IPS DF 4.7 (cell line): Measurements from ENCODE around the gene LGALS3.

Experiments
- DNase-seq: peaks from one replicate; pipeline ENCODE4 v3.0.0-alpha.2; 2013; ENCODE audit warnings: low spot score; ENCODE audit errors: extremely low read depth

LGALS3 gene

DNA sequence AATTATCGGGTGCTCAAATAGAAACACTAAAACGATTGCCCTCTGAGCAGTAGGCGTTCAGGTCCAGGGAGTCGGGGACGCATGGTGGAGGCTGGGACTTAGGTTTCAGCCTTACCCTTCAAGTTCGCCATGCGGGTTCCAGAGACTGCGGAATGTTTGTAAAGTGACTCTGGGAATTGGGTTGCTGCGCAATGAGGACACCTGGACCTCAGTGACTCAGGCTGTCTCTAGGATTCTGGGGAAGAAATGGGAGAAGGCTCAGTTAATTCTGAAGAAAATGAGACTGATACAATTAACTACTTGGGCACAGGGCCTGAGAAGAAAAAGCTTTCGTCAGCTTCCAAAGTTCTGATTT is 1.1 kb downstream of the LGALS3 start:
- DNase-seq = no peak

DNA sequence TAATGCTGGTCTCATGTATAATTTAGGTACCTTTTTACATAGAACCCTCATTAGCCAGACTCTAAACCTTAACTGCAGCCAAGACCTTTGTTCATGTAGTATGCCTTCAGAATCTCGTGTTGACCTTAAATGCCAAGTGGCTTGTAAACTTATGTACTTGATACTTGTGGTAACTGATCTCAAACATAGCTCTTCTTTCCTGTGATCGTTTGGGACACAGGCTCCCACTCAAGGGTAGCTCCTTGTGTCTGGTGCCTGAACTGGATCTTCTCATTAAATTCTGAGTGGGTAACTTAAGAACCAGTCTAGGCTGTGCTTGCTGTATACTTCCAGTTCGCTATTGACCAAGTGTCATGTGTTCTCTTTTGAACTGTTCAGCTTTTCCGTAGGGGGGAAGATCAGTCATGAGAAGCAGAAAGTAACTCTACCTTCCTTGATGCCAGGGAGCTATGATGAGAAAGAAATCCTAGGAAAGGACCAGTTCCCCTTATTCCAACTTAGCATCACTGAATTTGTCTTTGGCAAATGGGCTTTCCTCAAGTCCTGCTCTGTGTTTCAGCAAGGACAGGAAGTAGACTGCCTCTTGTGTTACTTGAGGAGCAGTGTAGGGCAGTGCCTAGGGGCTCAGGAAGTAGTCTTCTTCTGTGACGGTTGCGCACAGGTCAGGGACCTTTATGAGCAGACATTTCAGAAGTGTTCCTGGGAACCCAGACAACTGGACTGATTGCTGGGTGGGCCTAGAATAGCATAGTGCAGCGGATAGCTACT is 2.5 kb downstream of the LGALS3 start:
- no peak for DNase-seq

DNA sequence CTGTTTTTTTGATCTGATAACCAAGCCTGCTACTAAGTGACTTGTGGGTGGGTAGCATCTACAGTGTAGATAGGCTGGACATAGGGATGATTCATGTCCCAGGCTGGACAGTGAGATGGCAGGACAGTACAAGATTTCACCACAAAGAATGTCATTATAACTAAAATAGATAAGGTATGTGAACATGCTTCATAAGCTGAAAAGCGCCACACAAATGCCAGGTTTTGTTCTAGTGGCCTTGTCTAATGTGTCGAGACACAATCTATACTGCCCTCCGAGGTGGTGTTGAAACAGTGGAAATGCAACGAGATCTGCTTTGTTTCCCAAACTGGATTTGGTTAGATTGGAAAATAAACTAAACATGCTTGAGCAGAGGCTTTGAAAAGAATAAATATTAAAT is 4.4 kb downstream of the LGALS3 start:
- no peak for DNase-seq

DNA sequence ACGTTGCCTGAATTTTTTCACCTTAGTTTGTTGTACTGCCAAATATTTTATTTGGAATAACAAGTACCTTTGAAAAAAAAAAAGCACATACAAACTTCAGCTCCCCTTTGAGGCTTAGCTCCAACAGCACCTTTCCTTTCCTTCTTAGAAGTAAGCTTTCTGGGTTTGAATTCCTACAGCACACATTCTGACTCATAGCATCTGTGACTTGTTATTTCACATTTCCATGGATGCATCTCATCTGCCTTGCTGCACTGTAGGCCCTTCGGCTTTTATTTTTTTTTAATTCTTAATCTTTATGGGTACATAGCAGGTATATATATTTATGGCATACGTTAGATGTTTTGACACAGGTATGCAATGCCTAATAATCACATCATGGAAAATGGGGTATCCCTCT is 7.2 kb downstream of the LGALS3 start:
- no peak for DNase-seq

DNA sequence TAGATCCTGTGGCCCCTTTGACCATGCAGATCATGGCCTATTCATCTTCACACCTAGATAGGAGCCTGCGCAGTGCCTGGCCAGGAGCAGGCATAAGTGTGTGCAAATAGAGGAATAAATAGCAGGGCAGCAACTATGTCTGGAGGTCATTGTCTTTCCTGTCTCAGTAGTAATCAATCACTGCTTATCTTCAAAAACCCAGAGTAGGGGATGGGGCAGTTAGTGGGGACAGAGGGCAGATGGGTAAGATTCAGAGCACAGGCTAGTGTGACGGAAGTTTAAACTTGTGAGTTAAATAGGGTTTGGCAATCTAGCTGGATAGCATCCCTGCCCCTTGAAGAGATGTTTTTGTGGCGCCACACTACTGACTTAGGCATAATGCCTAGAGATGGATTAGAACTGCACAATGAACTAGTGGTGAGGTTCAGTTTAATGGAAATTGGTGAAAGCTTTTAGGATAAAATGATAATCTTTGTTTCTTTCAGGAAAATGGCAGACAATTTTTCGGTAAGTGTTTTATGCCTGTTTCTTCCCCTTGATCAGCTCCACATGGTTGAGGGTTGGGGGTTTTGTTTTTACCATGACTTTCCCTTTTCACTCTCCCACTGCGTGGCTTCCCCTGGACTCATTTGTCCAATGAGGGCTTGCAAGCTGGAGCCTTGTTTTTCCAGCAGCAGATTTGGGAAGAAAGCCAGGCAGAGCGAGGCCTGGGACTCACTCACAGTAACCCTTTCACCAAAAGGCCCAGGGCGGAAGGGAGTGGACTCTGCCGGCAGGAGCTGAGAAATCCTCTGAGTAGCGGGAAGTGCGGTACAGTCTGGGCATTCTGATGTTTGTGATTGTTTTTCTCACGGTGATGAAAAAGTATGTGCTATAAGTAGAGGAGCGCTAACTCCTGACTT is 8.1 kb downstream of the LGALS3 start:
- DNase-seq = no peak

DNA sequence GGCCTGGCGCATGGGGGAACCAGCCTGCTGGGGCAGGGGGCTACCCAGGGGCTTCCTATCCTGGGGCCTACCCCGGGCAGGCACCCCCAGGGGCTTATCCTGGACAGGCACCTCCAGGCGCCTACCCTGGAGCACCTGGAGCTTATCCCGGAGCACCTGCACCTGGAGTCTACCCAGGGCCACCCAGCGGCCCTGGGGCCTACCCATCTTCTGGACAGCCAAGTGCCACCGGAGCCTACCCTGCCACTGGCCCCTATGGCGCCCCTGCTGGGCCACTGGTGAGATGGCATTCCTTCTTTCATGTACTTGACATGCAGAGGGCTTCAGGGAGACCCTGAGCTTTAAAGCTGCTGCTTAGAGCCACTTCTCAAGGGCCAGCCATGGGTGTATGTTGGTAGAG is 9.0 kb downstream of the LGALS3 start:
- DNase-seq = no peak

DNA sequence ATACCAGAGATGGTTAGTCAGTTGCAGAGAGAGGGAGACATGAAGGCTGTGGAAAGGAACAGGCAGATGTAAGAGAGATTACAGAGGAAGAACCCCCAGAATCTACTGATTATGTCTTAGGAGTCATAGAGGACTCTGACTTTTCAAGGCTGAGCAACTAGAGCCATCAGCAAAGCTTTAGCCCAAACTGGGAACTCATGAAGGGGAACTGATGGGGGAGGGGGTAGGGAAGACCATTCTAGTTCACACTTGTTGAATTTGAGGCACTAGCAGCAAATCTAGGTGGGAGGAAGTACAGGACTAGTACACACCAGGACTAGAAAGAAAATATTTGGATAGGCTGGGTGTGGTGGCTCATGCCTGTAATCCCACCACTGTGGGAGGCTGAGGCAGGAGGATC is 10.1 kb downstream of the LGALS3 start:
- no peak for DNase-seq

DNA sequence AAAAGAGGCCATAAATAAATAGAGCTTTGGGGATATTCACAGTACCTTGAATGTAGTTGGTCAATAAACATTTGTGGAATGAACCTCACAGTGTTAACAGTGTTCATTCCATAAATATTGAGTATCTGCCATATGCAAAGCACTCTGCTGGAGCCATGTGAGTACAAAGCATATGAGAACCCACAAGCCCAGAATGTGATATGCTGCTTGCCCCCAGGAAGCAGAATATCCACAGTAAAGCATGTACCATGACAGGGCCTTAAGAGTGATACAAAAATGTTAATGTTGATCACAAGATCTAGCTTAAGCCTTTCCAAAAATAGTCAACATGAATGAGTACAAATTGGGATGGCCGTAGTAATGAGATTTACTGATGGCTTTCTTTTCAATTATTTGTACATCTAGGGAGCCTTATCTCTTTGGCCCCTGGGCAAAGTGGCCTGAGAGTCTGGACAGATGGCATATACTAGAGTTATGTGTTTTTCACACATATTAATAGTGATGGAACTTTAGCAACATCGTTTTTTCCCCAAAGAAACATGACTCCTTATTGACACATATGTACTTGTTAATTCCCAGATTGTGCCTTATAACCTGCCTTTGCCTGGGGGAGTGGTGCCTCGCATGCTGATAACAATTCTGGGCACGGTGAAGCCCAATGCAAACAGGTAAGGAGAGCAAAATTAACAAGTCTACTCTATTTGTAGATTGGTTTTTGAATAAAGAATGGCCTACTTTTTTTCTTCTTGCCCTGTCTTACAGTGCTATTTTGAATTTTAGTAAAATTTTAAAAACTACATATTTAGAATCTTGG is 10.9 kb downstream of the LGALS3 start:
- no peak for DNase-seq

DNA sequence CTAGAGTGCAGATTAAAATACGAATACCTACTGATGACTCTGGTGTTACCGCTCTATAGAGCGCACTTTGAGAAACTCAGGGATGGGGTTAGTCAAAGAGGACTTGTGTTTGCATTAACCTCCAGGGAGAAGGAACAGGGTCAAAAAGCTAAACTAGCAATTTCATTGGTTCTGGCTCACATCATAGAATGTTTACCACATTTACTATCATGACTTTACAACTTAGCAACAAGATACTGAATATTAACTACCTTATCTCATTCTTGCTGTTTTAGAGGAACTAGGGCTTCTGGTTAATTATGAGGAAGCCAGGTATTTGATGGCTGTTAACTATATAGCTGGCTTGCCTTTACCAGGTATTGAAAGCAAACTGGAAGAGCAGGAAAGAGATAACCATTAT is 12.8 kb downstream of the LGALS3 start:
- no peak for DNase-seq

DNA sequence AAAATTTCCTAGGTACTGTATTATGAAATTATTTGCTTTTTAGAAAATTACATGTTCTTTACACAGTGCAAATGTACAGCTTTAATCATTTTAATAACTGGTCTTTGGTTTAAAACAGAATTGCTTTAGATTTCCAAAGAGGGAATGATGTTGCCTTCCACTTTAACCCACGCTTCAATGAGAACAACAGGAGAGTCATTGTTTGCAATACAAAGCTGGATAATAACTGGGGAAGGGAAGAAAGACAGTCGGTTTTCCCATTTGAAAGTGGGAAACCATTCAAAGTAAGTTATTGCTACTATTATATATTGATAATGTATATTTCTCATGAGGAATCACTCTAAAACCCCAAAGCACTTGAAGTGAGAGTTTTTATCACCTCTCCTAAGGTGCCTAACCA is 13.4 kb downstream of the LGALS3 start:
- DNase-seq = no peak

DNA sequence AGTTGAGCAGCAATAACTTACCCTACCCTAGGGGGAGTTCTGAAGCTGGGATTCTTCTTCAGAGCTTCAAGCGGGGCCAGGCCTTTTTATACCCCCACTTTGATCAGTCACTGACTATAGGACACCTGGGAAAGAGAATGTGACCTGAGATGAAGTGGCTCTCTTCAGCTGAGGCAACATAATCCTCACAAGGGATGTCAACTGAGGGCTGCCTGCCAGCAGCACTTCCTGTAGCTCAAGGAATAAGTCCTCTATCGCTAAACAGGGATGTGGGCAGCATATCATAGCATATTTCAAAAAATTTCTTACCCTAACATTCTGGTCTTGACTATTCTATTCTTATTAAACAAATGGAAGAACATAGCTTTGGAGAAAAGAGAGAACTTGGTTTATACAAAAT is 17.4 kb downstream of the LGALS3 start:
- no peak for DNase-seq

DNA sequence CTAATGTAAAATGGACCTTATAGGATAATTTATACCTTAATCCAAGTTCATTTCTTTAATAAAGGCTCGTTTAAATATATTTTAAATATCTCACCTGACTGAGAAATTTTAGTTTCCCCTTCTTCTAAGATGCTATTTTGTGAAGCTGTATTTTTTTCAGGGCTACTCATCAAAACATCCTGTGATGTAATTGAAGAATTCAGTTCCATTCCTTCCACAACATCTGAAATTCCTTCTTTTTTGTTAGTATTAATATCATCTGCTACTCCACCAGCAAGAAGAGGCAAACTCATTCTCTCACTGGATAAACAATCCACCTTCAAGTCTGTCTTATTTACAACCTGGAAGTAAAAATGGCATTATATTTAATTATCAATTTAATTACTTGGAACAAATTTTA is 22.5 kb downstream of the LGALS3 start:
- DNase-seq = no peak

DNA sequence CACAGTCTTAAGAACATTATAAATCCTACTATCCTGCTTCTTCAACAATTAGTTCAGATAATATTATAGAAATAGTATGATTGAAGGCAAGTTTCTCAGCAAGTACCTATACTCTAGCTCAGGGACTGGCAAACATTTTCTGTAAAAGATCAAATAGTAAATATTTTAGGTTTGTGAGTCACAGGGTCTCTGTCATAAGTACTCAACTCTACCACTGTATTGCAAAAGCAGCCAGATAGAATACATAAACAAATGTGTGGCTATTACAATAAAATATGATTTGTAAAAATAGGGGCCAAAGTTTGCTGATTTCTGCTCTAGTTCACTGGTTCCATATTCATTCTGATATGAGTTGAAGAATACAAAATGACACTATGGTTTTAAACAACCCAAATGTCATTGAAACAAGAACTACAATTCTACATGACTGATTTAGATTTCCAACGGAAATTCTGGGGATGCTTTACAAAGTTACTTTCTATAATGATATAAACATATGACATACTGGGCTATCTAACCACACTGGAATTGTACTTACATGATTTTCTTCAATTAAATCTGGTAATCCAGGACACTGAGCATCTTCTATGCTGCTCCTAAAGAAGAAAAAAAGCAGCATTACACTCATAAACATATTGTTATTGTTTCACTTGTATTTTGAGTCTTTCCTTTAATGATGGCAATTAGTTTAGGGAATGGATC is 23.2 kb downstream of the LGALS3 start:
- no peak for DNase-seq

DNA sequence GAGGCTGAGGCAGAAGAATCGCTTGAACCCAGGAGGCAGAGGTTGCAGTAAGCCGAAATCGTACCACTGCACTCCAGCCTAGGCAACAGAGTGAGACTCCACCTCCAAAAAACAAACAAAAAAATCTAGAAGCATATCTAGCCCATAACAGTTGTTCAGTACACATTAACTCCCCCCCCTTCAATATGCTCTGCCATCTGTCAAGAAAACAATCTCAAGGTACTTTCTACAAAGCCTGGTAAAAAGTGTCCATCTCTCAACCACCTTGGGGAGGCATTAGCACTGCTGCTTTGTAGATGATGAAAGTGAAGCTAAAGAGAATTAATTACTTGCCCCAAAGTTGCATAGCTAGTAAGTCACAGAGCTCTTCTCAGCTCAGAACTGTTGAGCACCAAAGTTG is 24.9 kb downstream of the LGALS3 start:
- no peak for DNase-seq

DNA sequence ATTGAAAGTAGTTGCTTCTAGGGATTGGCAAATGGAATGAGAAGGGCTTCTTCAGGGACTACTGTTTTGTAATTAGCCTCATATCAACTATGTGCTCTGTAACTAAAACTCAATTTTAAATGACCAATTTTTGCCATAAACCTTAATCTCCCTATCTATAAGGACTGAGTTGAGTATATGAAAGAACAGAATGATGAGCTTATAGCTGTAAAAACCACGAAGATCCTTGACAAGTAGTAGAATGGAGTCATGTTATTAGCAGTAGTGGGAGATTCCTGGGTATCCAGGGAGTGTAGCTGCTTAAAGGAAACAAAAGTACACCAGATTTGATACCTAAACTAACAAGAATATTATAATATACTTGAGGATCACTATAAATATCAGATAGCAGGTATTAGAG is 28.0 kb downstream of the LGALS3 start:
- DNase-seq = no peak

DNA sequence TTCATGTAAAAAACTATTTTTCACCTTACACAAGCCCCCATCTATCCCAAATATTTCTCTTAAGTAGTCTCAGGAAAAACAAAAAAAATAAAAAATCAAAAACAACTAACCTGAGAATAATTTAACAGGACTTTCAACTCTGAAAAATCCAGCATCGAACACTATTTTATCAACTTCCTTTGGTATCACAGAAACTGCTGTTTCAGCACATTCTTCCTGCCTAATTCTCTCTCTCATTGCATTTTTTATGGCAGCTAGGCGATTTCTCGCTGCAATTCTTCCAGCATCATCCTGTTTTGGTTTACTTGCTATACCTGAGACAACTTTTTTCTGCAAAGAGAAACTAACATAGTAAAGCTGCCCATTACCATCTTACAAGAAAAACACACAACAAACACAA is 29.4 kb downstream of the LGALS3 start:
- no peak for DNase-seq

DNA sequence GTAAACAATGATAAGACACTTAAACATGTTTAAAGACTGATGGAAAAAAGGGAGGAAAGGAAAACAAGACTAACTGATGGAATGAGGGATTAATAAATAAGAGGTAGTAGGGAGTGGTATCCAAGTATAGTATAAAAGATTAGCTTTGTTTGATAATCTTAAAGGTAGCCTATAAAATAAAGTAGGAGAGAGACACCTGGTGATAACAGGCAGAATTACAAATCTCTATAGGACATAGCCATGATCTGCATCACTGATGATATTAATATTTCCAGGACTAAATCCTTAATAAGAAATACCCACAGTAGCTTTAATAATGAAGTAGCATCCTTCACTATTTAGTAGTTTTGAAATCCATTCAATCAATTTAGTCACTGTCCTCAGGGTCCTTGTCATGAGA is 31.9 kb downstream of the LGALS3 start:
- no peak for DNase-seq

DNA sequence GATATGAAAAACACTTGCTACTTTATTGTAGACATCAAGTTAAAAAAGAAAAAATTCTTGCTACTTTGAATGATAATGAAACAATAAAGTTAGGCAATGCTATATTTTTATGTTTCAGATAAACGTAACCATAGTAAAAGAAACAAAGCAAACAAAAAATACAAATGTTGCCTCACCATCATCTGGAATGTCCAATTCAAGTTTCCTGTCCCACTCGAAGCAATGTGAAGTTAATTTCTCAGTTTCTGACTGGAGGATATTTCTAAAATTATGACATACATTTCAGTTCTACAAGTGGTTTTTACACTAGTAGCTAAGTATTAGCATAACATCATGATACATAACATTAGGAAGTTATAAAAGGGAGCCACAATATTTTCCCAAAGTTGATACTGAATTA is 41.5 kb downstream of the LGALS3 start:
- DNase-seq = no peak

DNA sequence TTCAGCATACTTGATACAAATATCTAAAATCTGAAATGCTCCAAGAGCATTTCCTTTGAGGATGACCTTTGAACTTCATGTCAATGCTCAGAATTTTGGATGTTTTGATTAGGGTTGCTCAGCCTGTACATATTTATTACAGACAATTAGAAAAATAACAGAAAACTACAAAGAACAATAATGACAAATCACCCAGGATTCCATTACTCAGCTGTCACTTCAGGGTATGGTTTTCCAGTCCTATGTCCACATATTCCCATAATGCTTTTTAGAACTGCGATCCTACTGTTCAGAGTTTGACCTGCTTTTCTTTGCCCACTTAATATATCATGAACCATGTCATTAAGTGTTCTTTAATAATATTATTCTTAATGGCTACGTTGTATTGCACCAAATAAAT is 51.0 kb downstream of the LGALS3 start:
- DNase-seq = no peak

DNA sequence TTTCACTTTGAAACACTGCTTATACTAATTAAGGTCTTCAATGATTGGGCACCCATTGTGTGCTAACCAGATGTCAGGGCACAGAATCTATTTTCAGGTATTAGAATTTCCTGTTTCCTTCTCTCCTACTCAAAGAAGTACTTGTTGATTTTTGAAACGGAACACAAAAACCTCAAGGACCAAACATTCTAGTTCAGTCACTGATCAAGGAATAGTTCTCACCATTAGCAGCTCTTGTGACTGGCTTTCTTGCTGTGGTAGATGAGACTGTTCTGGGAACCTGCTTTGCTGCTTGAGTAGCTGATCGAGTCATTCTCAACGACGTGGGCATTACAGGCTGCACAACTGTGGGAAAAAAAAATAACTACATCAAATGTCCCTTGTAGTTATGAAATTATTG is 51.4 kb downstream of the LGALS3 start:
- no peak for DNase-seq

DNA sequence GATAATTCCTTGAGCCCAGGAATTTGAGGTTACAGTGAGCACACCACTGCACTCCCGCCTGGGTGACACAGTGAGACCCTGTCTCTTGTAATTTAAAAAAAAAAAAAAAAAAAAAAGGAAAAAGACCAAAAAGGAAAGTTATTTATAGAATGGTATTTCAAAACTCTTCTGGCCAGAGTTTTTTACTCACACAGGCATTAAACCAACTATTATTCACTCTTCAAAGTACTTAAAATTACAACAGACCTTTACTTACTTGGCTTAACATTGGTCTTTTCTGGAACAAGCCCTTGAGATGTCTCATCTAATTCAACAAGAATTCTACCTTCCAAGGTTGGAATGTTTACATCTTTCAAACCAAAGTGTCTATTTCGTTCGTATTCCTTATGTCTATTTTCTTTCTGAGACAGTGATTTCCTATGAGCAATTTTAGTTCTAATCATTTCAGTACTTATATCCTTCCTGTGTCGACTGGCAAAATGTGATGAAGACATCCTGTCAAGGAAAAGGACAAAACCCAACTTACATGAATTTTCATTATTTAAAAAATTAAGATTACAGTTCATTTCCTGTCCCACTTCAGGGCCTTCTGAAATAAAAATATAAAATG is 59.7 kb downstream of the LGALS3 start:
- no peak for DNase-seq
